Right cardiac atrium (tissue), 5 donors: ENCODE results near the gene MAPK12. TPM values are rescaled to one million over a fixed set of nuclear protein-coding genes. Genes with fewer than 3 reads are reported as not detected.

Source experiments
- ATAC-seq, 2 donors: fragments of 200-7000 bp; cut with Tn5 transposase; one replicate each; pipeline versions ENCODE4 v1.8.0 to v1.9.1; 2020; ENCODE audit warnings: moderate library complexity in 2 of 2, mild to moderate bottlenecking in 1 of 2
- DNase-seq, 3 donors: peaks; one replicate each; pipeline ENCODE4 v3.0.0-alpha.2; 2020
- H3K27ac ChIP-seq: one replicate; pipeline ENCODE4 v1.5.1; 2013; ENCODE audit warnings: mild to moderate bottlenecking, low read length, control low read depth, moderate library complexity
- H3K27me3 ChIP-seq: one replicate; pipeline ENCODE4 v1.6.1; 2013; ENCODE audit not compliant: control insufficient read depth, insufficient read depth
- H3K4me1 ChIP-seq: one replicate; pipeline ENCODE4 v1.6.1; 2013; ENCODE audit warnings: low read length; ENCODE audit not compliant: control insufficient read depth, insufficient read depth
- H3K4me3 ChIP-seq: one replicate; pipeline ENCODE4 v1.5.1; 2013; ENCODE audit warnings: low read length, control low read depth
- H3K9me3 ChIP-seq: one replicate; pipeline ENCODE4 v1.6.1; 2013; ENCODE audit warnings: low read length; ENCODE audit not compliant: control insufficient read depth
- WGBS: extraction: QIAGEN DNeasy Blood & Tissue Kit; methylation state at CpG from one replicate; pipeline ENCODE4 v1.1.7; 2013; 5-methylcytosine and 5-hydroxymethylcytosine counted together
- intact Hi-C, 4 donors: fragments of 100-400 bp; cut with DNase I; formaldehyde crosslinking; loops; one replicate each; pipeline versions ENCODE4 v1.11.0 to v1.14.0; 2022 to 2023
- polyA plus RNA-seq: library from polyadenylated mRNA; stranded (reverse); fragments of 200-250 nt; gene quantifications from one replicate; pipeline ENCODE4 v1.2.3, GENCODE V29; 2013
- total RNA-seq, 4 donors: library from RNA; stranded (reverse); fragmentation: NEBNext Ultra II Directional; extraction: Animal tissue kit (Norgen Biotek cat#: 25700); gene quantifications; one replicate each; pipeline ENCODE4 v1.2.1, GENCODE V29; 2021
- donor health status: healthy with polysubstance abuse.
- donor health status: DM: no; HTN: yes; CAD: no.
- donor health status: DM: no; HTN: no; CAD: no.
- donor health status: DM: no; HTN: yes; CAD: no; lungs with severe emphysema.
- donor health status: DM: yes; HTN: yes; CAD: no.

The MAPK12 gene
- total and polyA plus RNA-seq, 5 donors, result 10.5 to 15.2 (median 11.5) TPM

GRCh38 chr22:50242406-50242949 lies 19.0 kb downstream of the MAPK12 start:
- no peaks in the 10 kb centered on the region for H3K27me3 ChIP-seq
- no peaks in the 10 kb centered on the region for H3K4me1 ChIP-seq
- no peak overlapping the region for H3K27ac ChIP-seq
- H3K4me3 ChIP-seq, result peak overlapping the region; percentile 5
- ATAC-seq (no peak), DNase-seq (no peak)
- H3K9me3 ChIP-seq, result no peaks in the 10 kb centered on the region
- WGBS, result 59% methylated on average over 14 of the region's 14 CpGs
- intact Hi-C loops, result loop anchor here in 1 of 4 donors (10.0 kb wide), 1 partner anchor 262 kb away; the partner anchor contains the start of genes LMF2 and NCAPH2

GRCh38 chr22:50238755-50239154 lies 22.7 kb downstream of the MAPK12 start:
- WGBS, result 85% methylated on average over 9 of the region's 9 CpGs
- H3K4me1 ChIP-seq, result no peaks in the 10 kb centered on the region

GRCh38 chr22:50236731-50237409 lies 24.6 kb downstream of the MAPK12 start:
- no peak overlapping the region for H3K27ac ChIP-seq
- no peak overlapping the region for H3K4me3 ChIP-seq
- H3K4me1 ChIP-seq, result no peaks in the 10 kb centered on the region
- H3K27me3 ChIP-seq, result no peaks in the 10 kb centered on the region
- WGBS, result 67% methylated on average over 11 of the region's 11 CpGs
- peak in 1 of 3 donors; percentile 18 for DNase-seq
- intact Hi-C loops, result loop anchor here in 1 of 4 donors (10.0 kb wide), 1 partner anchor 268 kb away; the partner anchor contains the start of genes LMF2 and NCAPH2
- ATAC-seq, result no peak
- no peaks in the 10 kb centered on the region for H3K9me3 ChIP-seq

More at GRCh38 chr22:50238755-50239154, 22.7 kb downstream of the MAPK12 start:
- DNase-seq (no peak), ATAC-seq (no peak)
- intact Hi-C loops, result loop anchor here in 1 of 4 donors (10.0 kb wide), 1 partner anchor 266 kb away; the partner anchor contains the start of genes LMF2 and NCAPH2
- Histone ChIP-seq H3K27ac (no peak overlapping the region), H3K9me3 (no peaks in the 10 kb centered on the region), H3K4me3 (no peak overlapping the region), H3K27me3 (no peaks in the 10 kb centered on the region)

GRCh38 chr22:50233223-50233622 lies 28.3 kb downstream of the MAPK12 start:
- H3K4me3 ChIP-seq, result no peak overlapping the region

GRCh38 chr22:50232481-50233151 lies 28.9 kb downstream of the MAPK12 start:
- Histone ChIP-seq H3K9me3 (no peaks in the 10 kb centered on the region), H3K27me3 (no peaks in the 10 kb centered on the region), H3K4me1 (no peaks in the 10 kb centered on the region), H3K4me3 (no peak overlapping the region), H3K27ac (no peak overlapping the region)
- 88% methylated on average over 20 of the region's 20 CpGs for WGBS
- ATAC-seq (no peak), DNase-seq (no peak)
- intact Hi-C loops, result loop anchor here in 1 of 4 donors (10.0 kb wide), 1 partner anchor 272 kb away; the partner anchor contains the start of genes LMF2 and NCAPH2

More at GRCh38 chr22:50233223-50233622, 28.3 kb downstream of the MAPK12 start:
- Histone ChIP-seq H3K4me1 (no peaks in the 10 kb centered on the region), H3K27ac (no peak overlapping the region), H3K9me3 (no peaks in the 10 kb centered on the region), H3K27me3 (no peaks in the 10 kb centered on the region)
- intact Hi-C loops, result loop anchor here in 1 of 4 donors (10.0 kb wide), 1 partner anchor 272 kb away; the partner anchor contains the start of genes LMF2 and NCAPH2
- DNase-seq (peak in 1 of 3 donors; percentile 22), ATAC-seq (no peak)
- WGBS, result 89% methylated on average over 18 of the region's 18 CpGs

GRCh38 chr22:50229370-50229769 lies 32.1 kb downstream of the MAPK12 start:
- H3K27ac ChIP-seq, result no peak overlapping the region
- 94% methylated on average over 16 of the region's 16 CpGs for WGBS
- intact Hi-C loops, result no loop called here
- DNase-seq (peak in 1 of 3 donors; percentile 29), ATAC-seq (no peak)
- H3K27me3 ChIP-seq, result no peaks in the 10 kb centered on the region
- H3K9me3 ChIP-seq, result no peaks in the 10 kb centered on the region
- H3K4me3 ChIP-seq, result no peak overlapping the region
- H3K4me1 ChIP-seq, result no peaks in the 10 kb centered on the region

GRCh38 chr22:50228366-50228765 lies 33.1 kb downstream of the MAPK12 start:
- no peak for ATAC-seq
- intact Hi-C loops, result no loop called here
- Histone ChIP-seq H3K9me3 (no peaks in the 10 kb centered on the region), H3K4me3 (no peak overlapping the region), H3K27ac (no peak overlapping the region), H3K27me3 (no peaks in the 10 kb centered on the region), H3K4me1 (no peaks in the 10 kb centered on the region)
- 95% methylated on average over 9 of the region's 9 CpGs for WGBS
- DNase-seq, result peak in 2 of 3 donors; percentile 28 to 44

GRCh38 chr22:50227579-50228215 lies 33.8 kb downstream of the MAPK12 start:
- ATAC-seq (no peak), DNase-seq (peak in 2 of 3 donors; percentile 46)
- intact Hi-C loops, result no loop called here
- no peaks in the 10 kb centered on the region for H3K4me1 ChIP-seq
- no peak overlapping the region for H3K27ac ChIP-seq
- WGBS, result 91% methylated on average over 25 of the region's 25 CpGs
- H3K9me3 ChIP-seq, result no peaks in the 10 kb centered on the region
- H3K27me3 ChIP-seq, result no peaks in the 10 kb centered on the region
- H3K4me3 ChIP-seq, result no peak overlapping the region

GRCh38 chr22:50226875-50227165 lies 34.7 kb downstream of the MAPK12 start:
- Histone ChIP-seq H3K4me1 (no peaks in the 10 kb centered on the region), H3K27me3 (no peaks in the 10 kb centered on the region), H3K27ac (no peak overlapping the region), H3K9me3 (no peaks in the 10 kb centered on the region), H3K4me3 (no peak overlapping the region)
- ATAC-seq (no peak), DNase-seq (peak in 2 of 3 donors; percentile 44 to 53)
- 91% methylated on average over 18 of the region's 18 CpGs for WGBS
- intact Hi-C loops, result no loop called here

- Histone ChIP-seq H3K27ac (no peak overlapping the region), H3K4me1 (no peaks in the 10 kb centered on the region), H3K27me3 (no peaks in the 10 kb centered on the region), H3K4me3 (no peak overlapping the region), H3K9me3 (no peaks in the 10 kb centered on the region)
- WGBS, result 93% methylated on average over 31 of the region's 31 CpGs
- DNase-seq (peak in 2 of 3 donors; percentile 35 to 40), ATAC-seq (no peak)
- intact Hi-C loops, result no loop called here
Measured at GRCh38 chr22:50226063-50226874, 35.2 kb downstream of the MAPK12 start.
